ENCODE measurements around the gene CMIP.
"Not testable (repeated sequence)": the region's sequence is repeated elsewhere in the genome, so short reads cannot be mapped to it uniquely, and the experiment has no call there.

The CMIP gene

DNA sequence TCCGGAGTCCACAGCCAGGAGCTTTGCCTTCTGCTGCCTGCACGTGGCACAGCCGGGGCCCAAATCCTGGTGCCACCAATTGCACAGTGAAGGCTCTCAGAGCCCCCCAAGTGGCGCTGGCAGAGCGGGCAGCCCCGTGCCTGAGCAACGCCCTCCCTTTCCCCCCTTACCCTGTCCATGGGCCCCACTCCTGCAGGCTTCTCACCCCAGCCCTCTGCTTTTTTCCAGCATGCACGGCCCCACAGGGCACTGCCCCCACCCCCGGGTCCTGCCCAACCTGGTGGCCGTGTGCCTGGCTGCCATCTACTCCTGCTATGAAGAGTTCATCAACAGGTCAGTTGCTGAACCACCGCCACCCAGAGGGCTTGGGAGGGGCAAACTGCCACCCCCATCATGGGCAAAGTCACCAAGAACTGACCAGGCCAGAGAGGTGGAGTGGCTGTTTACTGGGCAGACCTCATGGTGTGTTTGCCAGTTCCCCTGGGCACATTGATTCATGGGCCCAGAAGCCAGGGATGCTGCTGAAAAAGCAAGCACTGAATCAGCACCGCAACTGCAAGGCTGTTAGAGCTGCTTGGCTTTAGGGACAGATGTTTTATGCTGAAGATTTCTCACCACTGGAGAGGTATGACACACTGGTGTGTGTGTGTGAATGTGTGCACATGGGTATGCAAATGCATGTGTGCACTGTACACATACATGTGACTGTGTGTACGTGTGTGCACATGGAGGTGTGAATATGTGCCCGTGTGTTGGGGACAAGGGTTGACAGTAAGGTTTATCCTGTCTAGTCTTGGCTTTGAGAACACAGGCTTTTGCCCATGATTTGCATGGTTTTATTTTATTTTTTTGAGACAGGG, 227.4 kb downstream of the CMIP start:
- no peak for DNase-seq

- DNase-seq: no peak
These were observed 228.8 kb downstream of the CMIP start for GRCh38 chr16:81673432-81673831.

GRCh38 chr16:81675662-81676061, 231.1 kb downstream of the CMIP start:
- DNase-seq: no peak

GRCh38 chr16:81676066-81676882, 231.7 kb downstream of the CMIP start:
- no peak for DNase-seq

DNA sequence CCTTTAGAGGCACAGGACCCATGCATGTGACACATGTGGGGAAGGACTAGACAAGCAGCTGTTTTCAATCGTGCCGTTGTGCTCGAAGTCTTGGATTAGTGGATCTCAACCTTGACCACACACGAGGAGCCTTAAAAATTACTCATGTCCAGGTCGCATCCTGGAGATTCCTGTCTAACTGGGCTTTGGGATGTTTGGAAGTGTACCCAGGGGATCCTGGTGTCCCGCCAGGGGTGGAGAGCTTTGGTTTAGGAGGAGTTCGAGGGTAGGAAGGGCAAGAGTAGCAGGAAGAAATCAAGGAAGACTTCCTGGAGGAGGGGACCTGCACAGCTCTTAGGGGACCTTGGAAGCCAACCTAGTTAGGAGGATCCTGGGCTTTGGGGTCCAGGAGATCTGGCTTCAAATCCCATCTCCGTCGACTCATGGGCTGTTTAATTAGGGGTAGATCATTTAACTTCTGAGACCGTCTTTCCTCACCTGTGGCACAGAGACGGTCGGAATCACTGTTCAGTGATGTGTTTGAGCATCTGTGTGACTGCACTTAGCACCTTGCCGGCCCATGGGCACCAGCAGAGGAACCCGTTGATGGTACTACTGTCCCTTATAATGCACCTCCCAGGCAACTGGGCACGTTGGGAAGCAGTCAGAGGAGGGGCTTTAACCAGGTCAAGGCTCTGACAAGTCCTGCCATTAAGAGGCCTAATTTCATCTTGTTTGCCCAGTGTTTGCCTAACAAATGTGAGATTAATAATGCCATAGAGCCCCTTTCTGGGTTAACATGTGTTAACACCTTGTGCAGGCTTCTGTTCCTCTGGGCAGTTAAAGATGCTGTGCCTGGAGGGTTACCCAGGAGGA, 232.5 kb downstream of the CMIP start:
- DNase-seq: no peak

DNA sequence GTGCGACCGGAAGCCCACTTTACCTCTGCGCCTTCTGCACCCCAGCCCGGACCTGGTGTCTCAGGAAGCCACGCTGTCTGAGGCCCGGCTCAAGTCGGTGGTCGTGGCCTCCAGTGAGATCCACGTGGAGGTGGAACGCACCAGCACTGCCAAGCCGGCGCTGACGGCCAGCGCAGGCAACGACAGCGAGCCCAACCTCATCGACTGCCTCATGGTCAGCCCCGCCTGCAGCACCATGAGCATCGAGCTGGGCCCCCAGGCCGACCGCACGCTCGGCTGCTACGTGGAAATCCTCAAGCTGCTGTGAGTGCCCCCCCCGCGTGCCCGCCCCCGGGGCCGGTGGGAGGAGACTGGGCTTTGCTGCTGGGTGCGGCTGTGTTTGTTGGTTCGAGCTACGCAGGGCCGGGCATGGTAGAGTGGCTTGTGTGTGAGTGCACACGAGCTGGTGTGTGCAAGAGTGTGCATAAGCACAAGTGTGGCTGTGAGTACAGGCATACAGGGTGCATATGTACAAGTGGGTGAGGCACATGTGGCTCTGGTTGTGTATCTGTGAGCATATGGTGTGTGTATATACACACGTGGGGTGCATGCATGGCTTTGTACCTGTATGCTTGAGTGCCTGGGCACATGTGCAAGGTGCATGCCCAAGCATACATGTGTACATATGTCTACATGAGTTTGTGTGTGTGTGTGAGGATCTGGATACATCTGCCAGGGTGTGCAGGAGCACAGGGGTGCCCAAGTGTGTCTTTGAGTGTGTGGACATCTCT, 233.9 kb downstream of the CMIP start:
- DNase-seq: no peak

DNA sequence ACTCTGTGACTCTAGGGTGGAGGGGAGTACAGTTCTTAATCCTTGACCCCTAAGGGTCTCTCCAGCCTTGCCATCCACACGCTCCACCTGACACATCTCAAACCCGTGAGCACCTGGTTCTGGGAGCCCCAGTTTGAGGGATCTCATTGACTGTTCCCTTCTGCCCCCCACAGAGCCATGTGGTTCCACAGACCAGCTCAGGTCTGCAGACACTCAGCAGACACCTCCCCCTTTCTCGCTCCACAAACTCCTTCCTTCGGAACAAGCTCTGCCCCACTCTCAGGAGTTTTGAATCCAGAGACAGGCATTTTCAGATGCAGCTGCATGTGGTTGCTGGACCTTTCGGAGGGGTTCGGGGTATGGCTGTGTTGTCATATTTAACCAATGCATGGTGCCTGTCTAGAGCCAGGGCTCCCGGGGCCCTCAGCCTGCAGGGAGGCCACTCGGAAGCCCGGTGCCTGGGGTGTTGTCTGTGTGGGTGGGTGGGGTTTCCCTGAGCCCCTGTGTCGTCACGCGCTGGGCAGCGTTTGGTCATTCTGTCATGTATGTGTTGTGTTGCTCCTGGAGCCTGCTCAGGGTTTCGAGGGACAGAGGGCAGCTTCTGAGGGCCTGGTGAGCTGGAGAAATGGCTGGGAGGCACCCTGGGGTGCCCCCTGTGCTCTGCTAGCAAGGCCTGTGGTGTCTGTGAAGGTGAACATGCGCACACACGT, 235.3 kb downstream of the CMIP start:
- DNase-seq: no peak

DNA sequence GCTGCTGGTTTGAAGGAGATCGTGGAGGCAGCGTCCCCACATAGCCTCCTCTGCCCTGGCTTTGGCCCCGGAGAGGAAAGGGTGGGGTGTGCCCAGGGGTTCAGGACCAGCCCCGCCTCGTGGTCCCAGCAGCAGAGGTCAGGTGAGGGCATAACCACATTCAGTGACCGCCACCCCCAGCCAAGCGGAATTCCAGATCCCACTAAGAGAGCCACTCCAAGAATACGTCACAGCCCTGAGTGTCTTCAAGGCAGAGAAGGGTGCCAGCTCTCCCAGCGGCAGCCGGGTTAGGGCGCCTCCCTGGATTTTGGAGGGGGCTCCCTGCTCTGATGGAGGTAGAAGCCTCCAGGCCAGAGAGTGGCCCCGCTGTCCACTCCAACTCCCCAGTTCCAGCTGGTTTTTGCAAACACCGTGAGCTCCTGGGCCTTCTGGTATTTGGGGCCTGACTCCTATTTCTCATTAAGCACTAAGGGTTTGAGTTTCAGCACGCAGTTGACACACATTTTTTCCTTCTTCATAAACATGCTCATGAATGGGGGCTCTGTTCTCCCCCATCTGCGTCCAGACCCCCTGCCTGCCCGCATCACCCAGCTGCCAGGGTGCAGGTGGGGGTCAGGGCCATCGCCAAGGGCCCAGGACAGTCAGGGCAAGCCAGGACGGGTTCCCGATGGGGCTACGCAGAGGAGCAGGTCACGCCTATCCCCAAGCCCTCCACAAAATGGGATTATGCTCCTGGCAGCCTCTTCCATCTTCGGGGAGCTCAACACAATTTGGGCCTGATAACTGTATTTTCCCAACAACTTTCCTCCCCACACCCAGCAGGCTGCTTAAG, 236.1 kb downstream of the CMIP start:
- no peak for DNase-seq

- DNase-seq: no peak
These were observed 236.7 kb downstream of the CMIP start for GRCh38 chr16:81681311-81681710.

- no peak for DNase-seq
These were observed 239.7 kb downstream of the CMIP start for GRCh38 chr16:81684242-81684837.

DNA sequence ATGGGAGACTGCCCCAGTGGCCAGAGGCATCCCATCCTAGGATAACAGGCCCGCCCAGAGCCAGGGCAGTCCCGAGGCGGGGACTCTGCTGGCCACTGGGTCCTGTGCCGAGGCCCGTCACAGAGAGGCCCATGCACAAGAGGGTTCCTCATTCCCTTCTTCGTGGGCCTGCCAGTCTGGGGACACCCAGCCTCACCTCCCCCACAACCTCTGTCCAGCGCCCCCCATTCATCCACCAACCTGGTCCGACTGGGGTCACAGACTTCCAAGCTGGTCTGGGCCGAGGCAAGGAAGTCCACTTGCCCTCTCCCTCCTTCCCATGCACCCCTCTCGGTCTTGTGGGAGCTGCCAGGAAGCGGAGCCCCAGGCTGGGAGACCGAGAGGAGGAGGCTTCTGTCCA, 240.3 kb downstream of the CMIP start:
- no peak for DNase-seq

DNA sequence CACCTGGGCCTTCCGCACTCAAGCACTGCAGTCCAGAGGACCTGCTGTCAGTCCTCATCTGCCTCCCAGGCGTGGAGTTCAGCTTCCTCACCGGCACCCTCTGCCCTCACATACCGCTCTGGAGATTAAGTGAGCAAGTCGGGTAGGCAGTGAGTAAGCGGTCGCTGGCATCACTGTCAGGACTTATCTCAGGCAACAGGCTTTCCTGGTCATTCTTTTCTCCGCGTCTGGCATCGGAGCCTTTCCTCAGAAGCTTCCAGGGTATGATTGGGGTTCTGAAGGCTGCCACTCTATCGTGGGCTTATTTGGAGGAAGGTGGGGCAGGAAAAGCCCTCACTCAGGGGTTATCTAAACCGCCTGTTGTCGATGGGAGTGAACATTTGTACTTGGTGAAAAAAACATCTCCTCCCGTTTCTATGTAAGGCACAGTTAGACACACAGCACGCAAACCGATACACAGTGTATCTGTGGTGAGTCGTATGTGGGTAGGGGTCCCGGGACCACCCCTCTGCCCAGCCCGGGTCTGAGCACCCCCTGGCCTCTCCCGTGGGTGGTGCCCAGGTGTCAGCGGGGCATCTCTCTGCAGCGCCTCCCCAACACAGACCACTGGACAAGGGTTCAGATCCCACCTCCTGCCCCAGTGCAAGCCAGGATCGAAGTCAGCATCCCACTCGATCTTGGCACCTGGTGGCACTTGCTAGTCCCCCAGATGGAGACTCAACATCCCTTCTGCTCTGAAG, 242.0 kb downstream of the CMIP start:
- DNase-seq: no peak

- DNase-seq: no peak
These were observed 242.5 kb downstream of the CMIP start for GRCh38 chr16:81687131-81687456.

DNA sequence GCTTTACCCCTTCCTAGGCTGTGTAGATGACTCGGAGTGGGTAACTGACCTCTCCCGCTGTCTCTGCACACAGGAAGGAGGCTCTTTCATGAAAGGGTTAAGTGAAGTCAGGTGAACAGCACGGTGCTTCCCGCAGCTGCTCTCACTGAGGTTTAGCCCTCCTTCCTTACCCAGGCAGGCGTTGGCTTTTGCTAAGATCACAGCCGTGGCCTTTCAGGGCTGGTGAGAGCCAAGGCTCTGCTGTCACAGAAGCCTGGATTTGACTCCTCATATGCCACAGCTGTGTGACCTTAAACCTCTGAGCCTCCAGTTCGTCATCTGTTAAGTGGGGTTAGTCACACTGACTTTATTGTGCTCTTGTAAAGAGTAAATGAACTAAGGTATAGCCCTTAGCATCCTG, 243.6 kb downstream of the CMIP start:
- no peak for DNase-seq

GRCh38 chr16:81688839-81689238, 244.2 kb downstream of the CMIP start:
- DNase-seq: not testable (repeated sequence)

DNA sequence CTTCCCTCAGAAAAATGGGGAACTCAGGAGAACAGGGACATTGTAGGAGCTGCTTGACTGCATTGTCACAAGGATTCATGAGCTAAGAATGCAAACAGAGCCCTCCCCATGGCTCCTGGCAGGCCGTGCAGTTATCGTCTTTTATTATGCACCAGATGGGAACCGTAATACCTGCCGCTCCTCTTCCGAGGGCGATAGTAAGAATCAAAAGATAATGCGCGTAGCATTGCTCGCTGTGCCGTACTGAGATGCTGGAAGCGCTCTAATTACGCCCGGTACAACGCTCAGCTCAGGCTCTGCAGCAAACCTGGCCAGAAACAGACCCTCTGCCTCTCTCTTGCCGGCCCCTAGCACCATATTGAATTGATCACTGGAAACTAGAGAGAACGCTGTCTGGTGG, 247.4 kb downstream of the CMIP start:
- DNase-seq: no peak

GRCh38 chr16:81692571-81692970, 248.0 kb downstream of the CMIP start:
- DNase-seq: no peak

- no peak for DNase-seq
These were observed 248.6 kb downstream of the CMIP start for GRCh38 chr16:81693041-81693743.

GRCh38 chr16:81693744-81694303, 249.2 kb downstream of the CMIP start:
- DNase-seq: no peak
